ENCODE results near the gene ATP10B.

Gene ATP10B

DNA sequence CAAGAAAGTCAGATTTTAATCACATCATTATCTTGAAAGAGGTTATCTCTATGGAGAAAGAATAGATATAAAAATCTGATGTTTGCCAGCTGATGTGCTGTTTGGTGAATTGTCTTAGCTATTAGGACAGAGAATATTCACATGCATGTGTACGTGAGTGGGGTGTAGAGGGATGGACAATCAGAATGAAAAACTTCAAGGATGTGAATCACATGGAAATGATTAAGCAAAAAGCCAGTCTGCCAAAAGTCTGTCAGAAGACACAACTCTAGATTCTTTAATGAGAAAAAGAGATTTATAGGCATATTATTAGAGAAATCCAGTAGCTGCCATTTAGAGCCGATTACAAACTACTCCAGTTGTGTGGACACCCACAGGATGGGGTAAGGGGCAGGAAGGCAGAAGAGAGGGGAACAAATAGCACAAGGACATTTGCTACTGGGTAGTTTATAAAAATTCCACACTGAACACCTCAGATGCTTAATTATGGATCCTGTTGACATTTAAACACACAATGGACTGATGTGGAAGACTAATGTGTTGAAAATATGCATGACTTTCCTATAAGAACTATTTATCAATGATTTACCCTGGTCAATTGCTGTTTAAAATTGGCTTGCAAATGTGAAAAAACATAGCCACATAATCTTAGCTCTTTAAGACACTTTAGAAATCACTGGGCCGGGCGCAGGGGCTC, 302.9 kb downstream of the ATP10B start:
- no peak for DNase-seq (ENCODE audit: low read depth)

DNA sequence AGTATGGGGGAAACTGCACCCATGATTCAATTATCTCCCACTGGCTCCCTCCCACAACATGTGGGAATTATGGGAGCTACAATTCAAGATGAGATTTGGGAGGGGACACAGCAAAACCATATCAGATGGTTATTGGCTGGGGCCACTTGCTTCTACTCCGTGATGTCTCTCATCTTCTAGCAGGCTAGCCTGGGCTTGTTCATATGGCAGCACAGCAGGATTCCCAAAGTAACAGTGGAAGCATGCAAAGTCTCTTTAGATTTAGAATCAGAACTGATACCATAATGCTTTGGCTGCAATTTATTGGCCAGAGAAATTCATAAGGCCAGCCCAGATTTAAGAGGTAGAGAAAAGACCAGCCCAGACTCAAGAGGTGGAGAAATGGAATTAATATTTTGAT, 304.1 kb downstream of the ATP10B start:
- DNase-seq (ENCODE audit: low read depth) = no peak

GRCh38 chr5:160547061-160547460, 304.9 kb downstream of the ATP10B start:
- DNase-seq (ENCODE audit: low read depth) = no peak

DNA sequence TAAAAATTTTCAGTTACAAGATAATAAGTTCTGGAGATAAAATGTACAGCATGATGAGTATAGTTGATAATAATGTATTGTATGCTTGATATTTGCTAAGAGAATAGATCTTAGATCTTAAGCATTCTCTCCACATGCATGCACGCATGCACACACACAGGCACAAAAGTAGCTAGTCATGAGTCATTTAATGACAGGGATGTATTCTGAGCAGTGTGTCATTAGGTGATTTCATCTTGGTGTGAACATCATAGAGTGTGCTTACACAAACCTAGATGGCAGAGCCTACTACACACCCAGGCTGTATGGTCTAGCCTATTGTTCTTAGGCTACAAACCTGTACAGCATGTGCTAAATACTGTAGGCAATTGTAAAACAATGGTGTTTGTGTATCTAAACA, 306.2 kb downstream of the ATP10B start:
- DNase-seq (ENCODE audit: low read depth) = no peak

DNA sequence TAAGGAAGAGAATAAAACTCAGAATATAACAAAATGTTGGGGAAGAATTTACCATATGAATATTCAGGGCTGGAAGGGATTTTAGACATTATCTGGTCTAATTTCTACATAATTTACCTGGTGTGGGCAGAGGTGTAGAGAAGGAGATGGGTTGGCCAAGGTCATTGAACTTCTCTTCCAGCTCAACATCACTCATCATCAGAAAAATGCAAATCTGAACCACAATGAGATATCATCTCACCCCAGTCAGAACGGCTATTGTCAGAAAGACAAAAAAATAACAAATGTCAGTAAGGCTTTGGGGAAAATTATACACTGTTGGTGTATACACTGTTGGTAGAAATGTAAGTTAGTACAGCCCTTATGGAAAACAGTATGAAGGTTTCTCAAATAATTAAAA, 308.6 kb downstream of the ATP10B start:
- DNase-seq (ENCODE audit: low read depth) = no peak

- DNase-seq (ENCODE audit: low read depth) = no peak
These were observed 309.2 kb downstream of the ATP10B start for GRCh38 chr5:160542840-160543239.

- DNase-seq (ENCODE audit: low read depth) = no peak
These were observed 309.7 kb downstream of the ATP10B start for GRCh38 chr5:160542281-160542680.

DNA sequence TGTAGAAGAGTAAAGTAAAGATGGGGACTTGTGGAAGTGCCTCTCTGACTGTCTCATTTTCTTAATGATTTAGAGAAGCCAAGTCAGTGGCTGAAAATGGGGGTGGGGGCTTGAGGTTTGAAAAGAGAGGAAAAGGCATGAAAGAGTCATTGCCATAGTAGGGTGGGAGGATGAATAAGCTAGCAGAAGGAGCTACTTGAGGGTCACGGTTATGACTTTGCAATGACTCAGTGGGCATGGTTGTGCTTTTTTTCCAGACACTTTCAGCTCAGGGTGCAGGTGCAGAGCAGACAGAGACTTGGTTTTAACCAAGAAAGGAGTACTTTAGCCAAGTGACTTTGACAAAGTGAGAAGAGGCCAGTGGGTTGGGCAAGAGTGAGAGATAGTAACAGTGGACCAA, 312.6 kb downstream of the ATP10B start:
- DNase-seq (ENCODE audit: low read depth) = no peak

DNA sequence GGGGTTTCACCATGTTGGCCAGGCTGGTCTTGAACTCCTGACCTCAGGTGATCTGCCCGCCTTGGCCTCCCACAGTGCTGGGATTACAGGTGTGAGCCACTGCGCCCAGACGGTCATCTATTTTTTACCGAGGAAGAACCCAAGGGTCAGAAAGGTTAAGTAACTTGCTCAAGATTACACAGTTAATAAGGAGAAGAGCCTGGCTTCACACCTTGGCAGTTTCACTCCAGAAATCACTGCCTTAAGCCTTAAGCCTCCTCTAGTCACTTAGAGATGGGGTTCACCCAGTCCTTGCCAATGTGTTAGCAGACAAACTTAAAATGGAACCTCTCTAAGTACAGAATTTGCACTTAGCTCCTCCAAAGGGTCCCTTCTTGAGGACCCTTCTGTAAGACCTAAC, 314.1 kb downstream of the ATP10B start:
- DNase-seq (ENCODE audit: low read depth) = no peak

GRCh38 chr5:160537116-160537515, 314.9 kb downstream of the ATP10B start:
- no peak for DNase-seq (ENCODE audit: low read depth)

DNA sequence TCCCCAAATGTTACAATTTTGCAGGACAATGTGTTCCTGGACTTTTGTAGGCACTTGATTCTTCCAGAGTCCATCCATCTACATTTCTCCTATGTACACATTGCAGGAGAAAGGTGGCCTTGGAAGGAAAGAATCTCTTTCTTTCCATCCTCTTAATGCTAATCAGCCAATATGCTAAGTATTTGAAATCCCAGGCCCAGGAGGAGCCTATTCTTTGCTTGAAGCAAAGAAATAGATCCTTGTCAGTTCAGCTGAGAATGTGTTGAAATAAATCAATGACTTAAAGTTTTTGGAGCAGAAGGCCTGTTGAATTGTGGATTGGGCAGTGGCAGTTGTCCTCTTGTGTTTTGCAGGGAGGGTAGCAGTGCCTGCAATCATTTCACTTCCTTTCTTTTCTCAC, 317.1 kb downstream of the ATP10B start:
- no peak for DNase-seq (ENCODE audit: low read depth)

DNA sequence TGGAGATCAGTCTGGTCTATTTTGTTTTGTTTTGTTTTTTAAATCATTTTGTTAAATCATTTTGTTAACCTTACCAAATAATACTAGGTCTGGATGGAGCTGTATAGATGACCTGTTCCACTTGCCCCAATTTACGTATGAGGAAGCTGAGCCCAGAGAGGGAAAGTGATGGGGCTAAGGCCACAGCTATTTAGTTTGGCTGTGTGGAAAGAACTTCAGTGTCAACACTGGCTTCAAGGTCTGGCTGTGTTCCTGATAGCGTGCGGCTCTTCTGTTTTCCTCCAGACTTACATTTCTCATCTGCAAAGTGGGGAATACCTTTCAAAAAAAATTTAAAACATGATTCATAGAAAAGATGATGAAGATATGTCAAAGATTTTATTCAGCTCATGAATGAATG, 317.9 kb downstream of the ATP10B start:
- no peak for DNase-seq (ENCODE audit: low read depth)

GRCh38 chr5:160525471-160526261, 326.3 kb downstream of the ATP10B start:
- no peak for DNase-seq (ENCODE audit: low read depth)

DNA sequence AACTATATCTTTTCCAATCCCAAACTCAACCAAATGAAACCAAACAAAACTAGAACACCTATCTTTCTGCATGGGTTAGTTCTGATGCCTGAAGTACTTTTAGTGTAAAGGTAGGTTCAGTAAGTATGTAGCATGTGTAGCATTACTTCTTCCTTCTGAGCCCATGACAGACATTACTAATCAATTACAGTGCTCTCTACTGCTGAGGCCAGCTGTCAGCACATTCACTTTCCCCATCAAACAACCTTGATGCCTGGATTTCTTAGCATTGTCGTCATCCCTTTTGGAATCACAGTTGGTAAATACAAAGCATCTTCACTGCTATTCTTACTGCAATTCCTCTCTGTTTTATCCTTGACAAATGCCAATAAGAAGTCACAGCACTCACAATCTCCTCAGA, 327.2 kb downstream of the ATP10B start:
- no peak for DNase-seq (ENCODE audit: low read depth)

DNA sequence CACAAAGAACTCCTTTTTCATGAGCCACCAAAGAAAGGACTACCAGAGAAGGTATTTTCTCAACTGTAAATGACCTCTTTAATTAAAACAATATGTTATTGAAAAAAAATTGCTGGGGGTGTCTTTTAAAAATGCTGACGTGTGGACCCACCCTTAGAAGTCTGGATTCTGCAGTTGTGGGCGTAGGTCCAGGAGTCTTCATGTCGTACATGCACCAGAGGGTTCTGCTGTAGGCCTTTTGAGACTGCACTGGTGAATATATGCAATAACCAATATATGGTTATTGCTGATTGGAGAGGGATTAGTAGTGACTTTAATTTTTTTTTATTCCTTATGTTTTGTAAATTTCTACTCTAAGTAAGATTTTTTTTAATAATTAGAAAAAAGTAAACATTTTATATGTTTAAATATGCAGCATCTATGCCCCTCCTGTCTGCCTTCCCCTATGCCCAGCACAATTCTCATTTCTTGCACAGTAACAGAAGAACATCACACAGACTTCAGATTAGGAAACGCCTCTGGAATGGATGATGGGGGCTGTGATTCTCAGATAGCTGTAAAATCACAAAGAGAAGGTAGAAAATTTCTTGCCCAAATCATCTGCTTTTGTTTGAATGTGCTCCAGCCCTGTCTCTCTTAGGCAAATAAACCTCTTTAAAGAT, 328.4 kb downstream of the ATP10B start:
- no peak for DNase-seq (ENCODE audit: low read depth)

GRCh38 chr5:160521392-160521663, 330.7 kb downstream of the ATP10B start:
- no peak for DNase-seq (ENCODE audit: low read depth)

DNA sequence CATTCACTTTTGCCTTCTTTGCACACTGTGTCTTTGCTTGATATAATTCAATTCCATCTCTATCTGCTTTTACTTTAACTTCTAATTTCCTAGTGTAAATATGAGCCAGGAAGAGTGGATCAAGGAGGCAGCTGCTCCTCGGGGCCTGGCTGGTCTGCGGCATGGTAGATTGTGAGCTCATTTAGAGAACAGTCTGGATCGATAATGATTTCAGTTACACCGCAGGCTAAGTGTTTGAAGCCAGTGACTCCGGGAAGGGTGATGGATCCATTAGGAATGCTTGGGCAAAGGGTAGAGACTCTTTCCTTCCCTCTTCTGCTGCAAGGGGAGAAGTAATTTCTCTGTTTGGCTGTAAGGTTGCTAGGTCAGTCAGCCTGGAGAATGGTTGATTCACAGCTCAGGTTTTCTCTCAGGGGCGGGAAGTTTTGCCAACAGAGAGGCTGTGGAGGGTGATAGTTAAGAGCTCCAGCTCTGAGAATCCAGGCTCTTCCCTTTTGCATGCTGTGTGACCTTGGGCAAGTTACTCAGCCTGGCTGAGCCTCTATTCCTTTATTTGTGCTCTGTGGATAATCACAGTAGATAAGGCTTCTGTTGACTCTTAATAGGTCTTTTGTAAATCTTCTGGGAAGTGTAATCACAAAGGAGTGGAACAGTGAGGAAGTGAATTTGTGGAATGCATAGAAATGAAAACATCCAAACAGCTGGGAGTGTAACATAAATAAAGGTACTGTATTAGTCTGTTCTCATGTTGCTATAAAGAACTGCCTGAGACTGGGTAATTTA, 331.2 kb downstream of the ATP10B start:
- no peak for DNase-seq (ENCODE audit: low read depth)

DNA sequence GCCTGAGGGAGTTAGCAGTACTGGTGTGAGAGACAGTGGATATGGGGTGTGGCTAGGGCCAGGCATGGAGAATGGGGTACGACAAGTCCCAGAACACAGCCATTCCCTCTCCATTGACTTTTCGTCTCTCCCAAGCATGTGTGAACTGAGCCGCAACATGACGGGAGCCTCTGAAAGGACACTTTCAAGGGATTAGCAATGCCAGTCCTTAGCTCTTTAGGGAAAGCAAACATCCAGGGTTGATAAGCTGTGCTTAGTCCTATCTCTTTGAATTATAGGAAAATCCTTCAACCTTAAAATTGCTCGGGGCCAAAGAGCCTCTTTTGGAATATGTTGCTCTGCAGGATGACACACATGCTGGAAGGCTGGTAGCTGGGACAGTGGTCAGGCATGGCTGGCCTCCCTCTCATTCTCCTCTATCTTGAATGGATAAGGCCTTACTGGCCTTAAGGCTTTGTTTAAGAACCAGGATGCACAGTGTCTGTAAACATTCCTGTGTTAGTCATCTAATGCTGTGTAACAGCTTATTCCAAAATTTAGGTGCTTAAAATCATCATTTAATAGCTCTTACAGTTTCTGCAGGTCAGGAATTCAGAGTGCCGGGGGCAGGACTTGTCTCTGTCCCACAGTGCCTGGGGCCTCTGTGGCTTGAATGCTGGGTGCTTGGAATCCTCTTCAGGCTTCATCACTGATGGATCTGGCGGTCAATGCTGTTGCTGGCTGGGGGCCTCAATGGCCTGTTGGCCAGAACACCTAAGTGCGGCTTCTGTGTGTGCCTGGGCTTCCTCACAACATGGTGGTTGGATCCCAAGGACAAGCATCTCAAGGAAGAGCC, 335.1 kb downstream of the ATP10B start:
- DNase-seq (ENCODE audit: low read depth) = no peak

GRCh38 chr5:160514866-160515265, 337.1 kb downstream of the ATP10B start:
- DNase-seq (ENCODE audit: low read depth) = no peak

DNA sequence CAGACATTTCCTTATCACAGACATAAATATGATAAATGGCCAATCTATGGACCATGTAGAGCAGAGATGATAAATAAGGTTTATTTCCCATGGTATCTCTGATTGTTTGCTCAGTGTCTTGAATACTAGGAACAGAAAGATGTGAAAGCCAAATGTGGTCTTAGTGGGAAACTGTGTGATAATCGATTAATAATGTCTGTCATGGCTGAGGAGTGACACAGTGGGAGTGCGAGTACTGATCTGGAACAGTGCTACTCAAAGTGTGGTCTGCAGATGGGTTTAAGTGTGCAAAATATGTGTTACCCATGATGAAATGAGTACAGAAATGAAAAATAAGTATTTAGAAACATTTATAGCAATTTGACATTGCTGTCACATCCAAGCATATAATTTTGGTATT, 337.8 kb downstream of the ATP10B start:
- DNase-seq (ENCODE audit: low read depth) = no peak

- DNase-seq (ENCODE audit: low read depth) = no peak
These were observed 338.5 kb downstream of the ATP10B start for GRCh38 chr5:160513485-160513884.
